Liver (tissue), 3 donors: ENCODE measurements around the gene COL8A1.

Experiments used
- EGR1 ChIP-seq, 2 donors: IDR thresholded peaks; 2 replicates each; pipeline ENCODE4 v1.6.1; 2016 to 2018; ENCODE audit warnings: antibody characterized with exemption in 2 of 2, low read depth in 2 of 2
- FOXA1 ChIP-seq: IDR thresholded peaks from 2 replicates; pipeline ENCODE4 v1.6.1; 2016; ENCODE audit warnings: antibody characterized with exemption
- JUND ChIP-seq, 2 donors: IDR thresholded peaks; 2 replicates each; pipeline ENCODE4 v1.6.1; 2016; ENCODE audit warnings: antibody characterized with exemption in 2 of 2
- NR2F2 ChIP-seq: IDR thresholded peaks from 2 replicates; pipeline ENCODE4 v1.6.1; 2016; ENCODE audit warnings: antibody characterized with exemption
- SP1 ChIP-seq: IDR thresholded peaks from 2 replicates; pipeline ENCODE4 v1.6.1; 2018; ENCODE audit warnings: antibody characterized with exemption, mild to moderate bottlenecking
- TAF1 ChIP-seq: conservative IDR thresholded peaks from 2 replicates; pipeline ENCODE4 v1.6.1; 2016; ENCODE audit warnings: antibody characterized with exemption, mild to moderate bottlenecking
- YY1 ChIP-seq: IDR thresholded peaks from 2 replicates; pipeline ENCODE4 v1.6.1; 2016; ENCODE audit warnings: antibody characterized with exemption, mild to moderate bottlenecking
- TF ChIP-seq, protein P1 (sequence below): fragments of 150-350 bp; IDR thresholded peaks from 2 replicates; pipeline ENCODE4 v1.5.1; 2017; ENCODE audit warnings: improper control_type of control experiment, low read depth, low read length; ENCODE audit not compliant: missing input control
- TF ChIP-seq, protein P2 (sequence below): IDR thresholded peaks from 2 replicates; pipeline ENCODE4 v1.6.1; 2016; ENCODE audit warnings: antibody characterized with exemption, mild to moderate bottlenecking
- TF ChIP-seq, protein P3 (sequence below): IDR thresholded peaks from 2 replicates; pipeline ENCODE4 v1.6.1; 2016; ENCODE audit warnings: antibody characterized with exemption
- TF ChIP-seq, protein P4 (sequence below): IDR thresholded peaks from 2 replicates; pipeline ENCODE4 v1.6.1; 2016; ENCODE audit warnings: antibody characterized with exemption
- donor health status: healthy.
- donor health status: healthy.

DNA sequence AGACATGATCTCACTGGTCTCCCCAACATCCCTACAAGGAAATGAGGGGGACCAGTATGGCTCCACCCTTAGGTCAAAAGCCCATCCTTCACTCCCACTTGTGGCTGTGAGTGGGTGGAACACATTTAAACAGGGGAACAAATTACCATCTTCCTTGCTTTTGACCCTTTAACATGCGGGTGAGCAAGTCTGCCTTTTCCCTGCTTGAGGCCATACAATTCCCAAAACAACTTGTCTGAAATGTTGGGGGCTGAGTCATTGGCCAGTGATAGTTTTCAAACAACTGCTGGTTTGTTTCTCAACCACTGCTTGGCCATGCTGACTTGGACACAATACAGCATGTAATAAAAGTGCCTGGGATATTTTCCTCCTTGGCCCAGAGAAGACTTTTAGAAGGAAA, 39.6 kb downstream of the COL8A1 start:
- TF ChIP-seq, protein P1, sequence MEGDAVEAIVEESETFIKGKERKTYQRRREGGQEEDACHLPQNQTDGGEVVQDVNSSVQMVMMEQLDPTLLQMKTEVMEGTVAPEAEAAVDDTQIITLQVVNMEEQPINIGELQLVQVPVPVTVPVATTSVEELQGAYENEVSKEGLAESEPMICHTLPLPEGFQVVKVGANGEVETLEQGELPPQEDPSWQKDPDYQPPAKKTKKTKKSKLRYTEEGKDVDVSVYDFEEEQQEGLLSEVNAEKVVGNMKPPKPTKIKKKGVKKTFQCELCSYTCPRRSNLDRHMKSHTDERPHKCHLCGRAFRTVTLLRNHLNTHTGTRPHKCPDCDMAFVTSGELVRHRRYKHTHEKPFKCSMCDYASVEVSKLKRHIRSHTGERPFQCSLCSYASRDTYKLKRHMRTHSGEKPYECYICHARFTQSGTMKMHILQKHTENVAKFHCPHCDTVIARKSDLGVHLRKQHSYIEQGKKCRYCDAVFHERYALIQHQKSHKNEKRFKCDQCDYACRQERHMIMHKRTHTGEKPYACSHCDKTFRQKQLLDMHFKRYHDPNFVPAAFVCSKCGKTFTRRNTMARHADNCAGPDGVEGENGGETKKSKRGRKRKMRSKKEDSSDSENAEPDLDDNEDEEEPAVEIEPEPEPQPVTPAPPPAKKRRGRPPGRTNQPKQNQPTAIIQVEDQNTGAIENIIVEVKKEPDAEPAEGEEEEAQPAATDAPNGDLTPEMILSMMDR: no peak
- TF ChIP-seq JUND (IDR thresholded peaks at IDR 0.05) (no peak), NR2F2 (no peak), TAF1 (no peak), YY1 (no peak), SP1 (no peak), EGR1 (IDR thresholded peaks at IDR 0.05; ENCODE audit: low read depth in 2 of 2) (no peak), FOXA1 (no peak)
- TF ChIP-seq, protein P2, sequence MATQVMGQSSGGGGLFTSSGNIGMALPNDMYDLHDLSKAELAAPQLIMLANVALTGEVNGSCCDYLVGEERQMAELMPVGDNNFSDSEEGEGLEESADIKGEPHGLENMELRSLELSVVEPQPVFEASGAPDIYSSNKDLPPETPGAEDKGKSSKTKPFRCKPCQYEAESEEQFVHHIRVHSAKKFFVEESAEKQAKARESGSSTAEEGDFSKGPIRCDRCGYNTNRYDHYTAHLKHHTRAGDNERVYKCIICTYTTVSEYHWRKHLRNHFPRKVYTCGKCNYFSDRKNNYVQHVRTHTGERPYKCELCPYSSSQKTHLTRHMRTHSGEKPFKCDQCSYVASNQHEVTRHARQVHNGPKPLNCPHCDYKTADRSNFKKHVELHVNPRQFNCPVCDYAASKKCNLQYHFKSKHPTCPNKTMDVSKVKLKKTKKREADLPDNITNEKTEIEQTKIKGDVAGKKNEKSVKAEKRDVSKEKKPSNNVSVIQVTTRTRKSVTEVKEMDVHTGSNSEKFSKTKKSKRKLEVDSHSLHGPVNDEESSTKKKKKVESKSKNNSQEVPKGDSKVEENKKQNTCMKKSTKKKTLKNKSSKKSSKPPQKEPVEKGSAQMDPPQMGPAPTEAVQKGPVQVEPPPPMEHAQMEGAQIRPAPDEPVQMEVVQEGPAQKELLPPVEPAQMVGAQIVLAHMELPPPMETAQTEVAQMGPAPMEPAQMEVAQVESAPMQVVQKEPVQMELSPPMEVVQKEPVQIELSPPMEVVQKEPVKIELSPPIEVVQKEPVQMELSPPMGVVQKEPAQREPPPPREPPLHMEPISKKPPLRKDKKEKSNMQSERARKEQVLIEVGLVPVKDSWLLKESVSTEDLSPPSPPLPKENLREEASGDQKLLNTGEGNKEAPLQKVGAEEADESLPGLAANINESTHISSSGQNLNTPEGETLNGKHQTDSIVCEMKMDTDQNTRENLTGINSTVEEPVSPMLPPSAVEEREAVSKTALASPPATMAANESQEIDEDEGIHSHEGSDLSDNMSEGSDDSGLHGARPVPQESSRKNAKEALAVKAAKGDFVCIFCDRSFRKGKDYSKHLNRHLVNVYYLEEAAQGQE: no peak
- TF ChIP-seq, protein P3, sequence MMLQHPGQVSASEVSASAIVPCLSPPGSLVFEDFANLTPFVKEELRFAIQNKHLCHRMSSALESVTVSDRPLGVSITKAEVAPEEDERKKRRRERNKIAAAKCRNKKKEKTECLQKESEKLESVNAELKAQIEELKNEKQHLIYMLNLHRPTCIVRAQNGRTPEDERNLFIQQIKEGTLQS: no peak
- TF ChIP-seq, protein P4, sequence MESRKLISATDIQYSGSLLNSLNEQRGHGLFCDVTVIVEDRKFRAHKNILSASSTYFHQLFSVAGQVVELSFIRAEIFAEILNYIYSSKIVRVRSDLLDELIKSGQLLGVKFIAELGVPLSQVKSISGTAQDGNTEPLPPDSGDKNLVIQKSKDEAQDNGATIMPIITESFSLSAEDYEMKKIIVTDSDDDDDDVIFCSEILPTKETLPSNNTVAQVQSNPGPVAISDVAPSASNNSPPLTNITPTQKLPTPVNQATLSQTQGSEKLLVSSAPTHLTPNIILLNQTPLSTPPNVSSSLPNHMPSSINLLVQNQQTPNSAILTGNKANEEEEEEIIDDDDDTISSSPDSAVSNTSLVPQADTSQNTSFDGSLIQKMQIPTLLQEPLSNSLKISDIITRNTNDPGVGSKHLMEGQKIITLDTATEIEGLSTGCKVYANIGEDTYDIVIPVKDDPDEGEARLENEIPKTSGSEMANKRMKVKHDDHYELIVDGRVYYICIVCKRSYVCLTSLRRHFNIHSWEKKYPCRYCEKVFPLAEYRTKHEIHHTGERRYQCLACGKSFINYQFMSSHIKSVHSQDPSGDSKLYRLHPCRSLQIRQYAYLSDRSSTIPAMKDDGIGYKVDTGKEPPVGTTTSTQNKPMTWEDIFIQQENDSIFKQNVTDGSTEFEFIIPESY: no peak
